Measurements from ENCODE around the gene LRRC49.

Gene LRRC49

GRCh38 chr15:70907784-70908471, 15.3 kb downstream of the LRRC49 start:
- TF ChIP-seq CTCF (IDR thresholded peaks at IDR 0.05), result no peak; the same call in 1 of the 2 replicates

GRCh38 chr15:70910958-70911357, 18.3 kb downstream of the LRRC49 start:
- TF ChIP-seq CTCF (IDR thresholded peaks at IDR 0.05), result no peak

GRCh38 chr15:70912187-70912586, 19.6 kb downstream of the LRRC49 start:
- TF ChIP-seq CTCF (IDR thresholded peaks at IDR 0.05), result no peak

- no peak for TF ChIP-seq CTCF (IDR thresholded peaks at IDR 0.05)
Measured at GRCh38 chr15:70916531-70916930, 23.9 kb downstream of the LRRC49 start.

GRCh38 chr15:70917955-70918354, 25.3 kb downstream of the LRRC49 start:
- no peak for TF ChIP-seq CTCF (IDR thresholded peaks at IDR 0.05)

GRCh38 chr15:70920981-70921696, 28.5 kb downstream of the LRRC49 start:
- TF ChIP-seq CTCF (IDR thresholded peaks at IDR 0.05), result no peak

- no peak for TF ChIP-seq CTCF (IDR thresholded peaks at IDR 0.05)
Measured at GRCh38 chr15:70922119-70922518, 29.5 kb downstream of the LRRC49 start.

Data from LNCAP (cell line).